HG03060 (cell line): ENCODE data around the gene TRIM63.

Source experiments
- ATAC-seq: cut with Tn5 transposase; IDR thresholded peaks from one replicate; pipeline ENCODE4 v1.9.1; 2021; ENCODE audit warnings: low read depth, moderate number of reproducible peaks; ENCODE audit not compliant: unreplicated experiment

The TRIM63 gene

DNA sequence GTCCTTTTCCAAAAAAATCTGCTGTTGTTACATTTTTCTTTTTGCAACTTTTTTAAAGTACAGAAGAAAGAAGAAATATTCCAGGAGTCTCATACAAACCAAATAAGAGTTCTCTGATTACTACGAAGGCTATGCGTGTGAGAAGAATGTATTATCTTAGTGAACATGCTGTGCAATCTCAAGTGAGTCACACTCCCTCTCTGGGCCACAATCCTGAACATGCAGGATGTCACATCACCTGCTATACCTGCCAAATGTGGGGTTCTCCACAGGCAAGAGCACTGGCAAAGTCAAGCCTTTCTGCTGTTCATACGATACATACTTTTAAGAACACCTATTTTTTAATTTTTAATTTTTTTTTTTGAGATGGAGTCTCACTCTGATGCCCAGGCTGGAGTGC is 21.7 kb upstream of the TRIM63 start:
- no peak for ATAC-seq

GRCh38 chr1:26084844-26085243 is 17.4 kb upstream of the TRIM63 start:
- no peak for ATAC-seq

GRCh38 chr1:26084091-26084561 is 16.7 kb upstream of the TRIM63 start:
- no peak for ATAC-seq

- ATAC-seq = no peak
These were observed 15.8 kb upstream of the TRIM63 start for GRCh38 chr1:26083208-26083607.

- no peak for ATAC-seq
These were observed 14.6 kb upstream of the TRIM63 start for GRCh38 chr1:26082020-26082350.

DNA sequence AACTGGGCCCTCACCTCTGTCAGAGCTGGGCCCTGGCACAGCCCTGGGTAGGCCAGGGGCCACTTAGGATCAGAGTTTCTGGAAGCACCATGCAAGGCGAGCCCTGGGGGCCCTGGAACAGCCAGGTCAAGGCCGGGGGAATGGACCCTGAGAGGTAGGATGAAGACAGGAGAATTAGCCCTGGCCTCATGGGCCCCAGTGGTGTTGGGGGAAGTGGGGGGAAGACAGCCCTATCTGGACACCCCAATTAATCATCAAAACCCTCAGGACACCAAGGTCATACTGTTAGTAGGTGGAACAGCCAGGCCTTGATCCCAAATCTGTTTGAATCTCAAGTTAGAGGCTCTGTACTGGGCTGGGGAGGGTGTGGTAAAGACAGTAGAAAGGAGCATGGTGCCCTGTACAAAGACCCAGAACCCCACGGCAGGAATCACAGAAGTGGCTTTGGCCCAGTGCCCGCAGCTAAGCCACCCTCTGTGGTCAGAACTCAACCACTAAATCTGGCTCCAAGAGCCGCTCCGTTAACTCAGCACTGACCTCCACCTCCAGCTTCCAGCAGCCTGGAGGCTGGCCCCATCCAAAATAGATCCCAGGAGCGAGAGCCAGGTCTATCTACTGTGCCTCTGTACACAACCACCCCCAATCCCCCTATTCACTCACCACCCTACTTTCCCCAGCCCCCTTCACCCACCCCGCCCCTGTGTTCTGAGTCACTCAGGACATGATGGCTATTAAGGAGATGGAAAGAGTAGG is 14.0 kb upstream of the TRIM63 start:
- ATAC-seq = no peak

DNA sequence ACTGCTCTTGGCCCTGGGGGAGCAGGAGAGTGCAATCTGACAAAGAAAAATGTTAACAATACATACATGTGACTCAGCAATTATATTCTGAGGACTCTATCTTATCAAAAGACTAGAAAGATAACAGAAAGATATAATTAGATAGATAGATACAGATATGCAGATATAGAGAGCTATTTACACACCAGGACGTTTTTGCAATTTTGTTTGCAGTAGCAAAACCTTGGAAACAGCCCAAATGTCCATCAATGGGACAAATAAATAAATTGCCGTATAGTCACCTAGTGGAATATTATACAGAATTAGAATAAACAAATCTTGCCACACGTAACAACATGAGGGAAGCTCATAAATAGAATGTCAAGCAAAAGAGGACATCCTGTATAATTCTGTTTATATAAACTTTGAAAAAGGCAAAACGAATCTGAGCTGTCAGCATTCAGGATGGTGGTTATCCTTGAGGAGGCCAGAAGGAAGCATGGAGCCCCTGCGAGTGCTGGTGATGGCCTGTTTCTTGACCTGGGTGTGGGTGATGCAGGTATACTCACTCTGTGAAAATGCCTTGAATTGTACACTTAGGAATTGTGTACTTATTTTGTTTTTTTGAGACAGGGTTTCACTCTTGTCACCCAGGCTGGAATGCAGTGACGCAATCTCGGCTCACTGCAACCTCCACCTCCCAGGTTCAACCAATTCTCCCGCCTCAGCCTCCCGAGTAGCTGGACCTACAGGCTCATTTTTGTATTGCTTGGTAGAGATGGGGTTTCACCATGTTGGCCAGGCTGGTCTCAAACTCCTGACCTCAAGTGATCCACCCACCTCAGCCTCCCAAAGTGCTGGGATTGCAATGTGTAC is 12.8 kb upstream of the TRIM63 start:
- no peak for ATAC-seq

- no peak for ATAC-seq
These were observed 11.7 kb upstream of the TRIM63 start for GRCh38 chr1:26079178-26079563.

- ATAC-seq = no peak
These were observed 11.1 kb upstream of the TRIM63 start for GRCh38 chr1:26078286-26079177.

GRCh38 chr1:26077524-26077923 is 10.1 kb upstream of the TRIM63 start:
- no peak for ATAC-seq

DNA sequence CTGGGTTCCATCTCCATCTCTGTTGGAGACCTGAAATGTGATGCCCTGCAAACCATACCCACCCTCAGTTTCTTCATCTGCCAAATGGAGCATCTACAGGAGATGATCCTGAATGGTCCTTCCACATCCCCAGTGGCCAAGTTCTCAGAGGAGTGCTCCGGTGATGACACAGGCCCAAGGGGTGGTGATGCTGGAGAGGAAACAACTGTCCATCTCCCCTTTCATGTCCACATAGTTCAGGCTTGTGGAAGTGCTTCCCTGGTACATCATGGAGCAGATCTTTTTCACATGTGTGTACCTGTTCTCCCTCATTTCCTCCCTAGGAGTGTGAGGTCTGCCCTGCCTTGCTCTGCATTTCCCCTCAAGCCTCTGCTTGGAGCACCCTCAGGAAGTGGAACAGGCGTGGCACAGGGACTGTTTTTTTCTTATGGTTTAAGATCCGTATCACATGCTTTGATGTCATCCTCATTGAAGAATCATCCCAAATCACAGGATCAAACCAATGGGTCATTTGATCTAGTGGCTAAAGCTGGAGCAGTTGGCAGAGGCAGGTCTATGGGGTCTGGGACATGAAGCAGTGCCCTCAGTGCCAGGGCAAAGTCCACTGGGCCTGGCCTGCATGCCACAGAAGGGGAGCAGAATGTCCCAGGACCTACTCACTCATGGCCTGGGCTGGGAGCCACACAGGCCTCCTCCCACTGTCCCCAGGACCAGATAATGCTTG is 8.2 kb upstream of the TRIM63 start:
- ATAC-seq = no peak

DNA sequence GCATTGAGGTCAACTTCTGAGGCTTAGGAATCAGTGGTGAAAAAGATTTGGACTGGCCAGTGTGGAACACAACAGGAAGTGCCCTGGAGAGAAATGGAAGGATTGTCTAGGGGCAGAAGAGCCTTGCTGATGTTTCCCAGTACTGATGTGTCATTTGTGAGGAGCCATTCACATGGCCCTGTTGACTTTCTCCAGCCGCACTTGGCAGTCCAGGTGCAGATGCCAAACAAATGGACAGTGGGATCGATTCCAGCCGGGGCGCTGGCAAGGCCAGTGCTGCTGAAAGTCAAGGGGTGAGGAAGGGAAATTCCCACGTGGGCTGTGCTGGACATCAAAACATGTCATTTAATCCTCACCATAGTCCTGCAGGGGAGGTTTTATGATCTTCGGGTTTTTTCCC is 4.9 kb upstream of the TRIM63 start:
- no peak for ATAC-seq

DNA sequence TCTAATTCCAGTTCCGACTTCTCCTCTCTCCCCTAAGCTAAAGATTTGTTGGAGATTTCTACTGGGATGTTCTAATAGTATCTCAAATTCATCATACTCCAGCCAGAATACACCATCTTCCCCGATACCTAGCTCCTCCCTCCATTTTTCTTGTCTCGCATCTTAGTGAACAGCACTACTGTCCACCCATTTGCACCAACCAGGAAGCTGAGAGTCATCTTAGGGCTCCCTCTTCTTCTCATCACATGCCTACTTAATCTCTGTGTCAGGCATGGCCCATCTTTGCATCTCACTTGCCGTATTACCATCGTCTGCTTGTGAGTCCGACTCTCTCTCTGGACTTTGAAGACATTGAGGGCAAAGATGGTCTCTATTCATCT is 3.5 kb upstream of the TRIM63 start:
- ATAC-seq = no peak

DNA sequence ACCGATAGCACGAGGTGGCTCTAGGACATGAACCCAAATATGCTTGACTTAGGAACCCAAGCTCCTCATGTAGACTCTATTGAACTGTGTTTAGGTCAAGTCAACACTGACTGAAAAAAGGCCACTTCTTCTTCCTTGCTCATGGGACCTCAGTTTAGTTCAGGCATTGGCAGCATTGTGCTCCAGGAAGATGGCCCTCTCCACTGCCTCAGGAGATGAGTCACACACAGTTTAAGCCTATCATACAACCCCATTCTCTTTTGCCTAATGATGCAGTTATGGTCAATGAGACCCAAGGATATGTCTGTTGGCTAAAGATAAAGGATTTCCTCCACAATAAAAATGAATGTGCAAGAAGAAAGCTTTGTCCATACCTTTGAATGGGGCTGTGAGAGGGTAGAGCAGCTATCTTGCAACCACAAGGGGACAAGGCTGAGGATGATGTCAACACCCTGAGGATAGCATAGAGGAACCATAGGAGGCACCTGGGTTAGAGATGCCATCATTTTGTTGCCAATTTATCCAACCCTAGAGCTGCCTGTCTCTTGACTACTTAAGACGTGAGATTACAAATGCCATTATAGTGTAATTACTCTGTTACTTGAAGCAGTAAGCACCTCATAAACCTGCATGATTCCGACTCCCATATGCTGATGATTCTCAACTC is 3.0 kb upstream of the TRIM63 start:
- ATAC-seq = no peak

DNA sequence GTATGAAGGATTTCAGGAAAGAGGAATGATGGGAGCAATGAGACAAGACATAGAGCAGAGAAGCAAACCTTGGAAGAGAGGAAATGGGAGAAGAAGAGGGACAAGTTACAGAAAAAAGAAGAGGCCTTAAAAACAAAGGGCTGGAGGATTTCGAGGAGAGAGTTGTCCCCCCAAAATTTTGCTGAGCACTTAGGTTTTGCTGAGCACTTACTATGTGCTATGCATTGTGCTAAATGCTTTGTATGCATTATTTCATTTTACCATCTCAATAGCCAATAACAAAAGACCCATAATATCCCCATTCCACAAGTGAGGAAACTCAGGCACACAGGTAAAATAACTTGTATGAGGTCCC is 2.5 kb upstream of the TRIM63 start:
- no peak for ATAC-seq

GRCh38 chr1:26066857-26067256 is 573 bp downstream of the TRIM63 start:
- no peak for ATAC-seq

DNA sequence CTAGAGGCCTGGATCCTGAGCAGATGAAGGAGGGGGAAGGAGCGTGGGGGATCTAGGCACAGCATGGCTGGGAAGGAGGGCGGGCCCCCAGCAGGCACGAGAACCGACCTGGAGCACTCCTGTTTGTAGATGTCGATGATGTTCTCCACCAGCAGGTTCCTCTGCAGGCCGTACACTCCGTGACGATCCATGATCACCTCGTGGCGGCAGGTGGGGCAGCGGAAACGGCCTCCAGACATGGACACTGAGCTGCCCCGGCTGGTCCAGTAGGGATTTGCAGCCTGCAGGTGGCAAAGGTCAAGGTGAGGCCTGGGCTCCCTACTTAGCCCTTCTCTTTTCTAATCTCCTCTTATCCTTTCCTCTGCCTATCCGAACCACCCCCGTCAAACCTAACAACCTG is 1.3 kb downstream of the TRIM63 start:
- no peak for ATAC-seq

GRCh38 chr1:26064553-26064952 is 2.9 kb downstream of the TRIM63 start:
- ATAC-seq = no peak

- no peak for ATAC-seq
These were observed 6.4 kb downstream of the TRIM63 start for GRCh38 chr1:26060832-26061574.
